HepG2 (cell line): ENCODE data around the gene ARL16. TPM values are rescaled to one million over a fixed set of nuclear protein-coding genes. Genes with fewer than 3 reads are reported as not detected.
A peak's percentile ranks its signal among the peaks of the same experiment; 100 is the strongest.

Experiments
- CCAR2 ChIP-seq: fragments of 200-400 bp; formaldehyde crosslinking; optimal IDR thresholded peaks from 2 replicates; pipeline ENCODE3; 2018; ENCODE audit warnings: low read depth, mild to moderate bottlenecking, low read length, moderate library complexity
- ERF ChIP-seq: IDR thresholded peaks from 2 replicates; pipeline ENCODE4 v1.6.1; 2018; ENCODE audit warnings: missing biosample characterization, missing genetic modification reagents
- RFXANK ChIP-seq: IDR thresholded peaks from 2 replicates; pipeline ENCODE4 v1.6.1; 2016
- RORA ChIP-seq: sonication (generic); formaldehyde crosslinking; IDR thresholded peaks from 2 replicates; pipeline ENCODE4 v1.5.0; 2020; ENCODE audit warnings: mild to moderate bottlenecking, missing genetic modification reagents, moderate library complexity
- ZNF564 ChIP-seq: sonication (generic); formaldehyde crosslinking; IDR thresholded peaks from 2 replicates; pipeline ENCODE4 v1.8.1; 2023; ENCODE audit warnings: mild to moderate bottlenecking, missing genetic modification reagents
- ZNF747 ChIP-seq: sonication (generic); formaldehyde crosslinking; IDR thresholded peaks from 2 replicates; pipeline ENCODE4 v1.8.1; 2023; ENCODE audit warnings: missing genetic modification reagents, mild to moderate bottlenecking, borderline replicate concordance
- polyA plus RNA-seq, 8 experiments: library from polyadenylated mRNA; depleted of rRNA in 3 of 8; stranded (reverse) in 7 of 8; unstranded in 1 of 8; fragments of >200 nt; fragmentation: Illumina TruSeq in 4 of 8; extraction: Trizol in 4 of 8; gene quantifications; 2 replicates each; pipeline versions ENCODE4 v1.2.1 to v1.2.3, GENCODE V29; 2011 to 2016; ENCODE audit warnings: low read depth in 4 of 8, missing spikeins in 1 of 8, mixed read lengths in 1 of 8; ENCODE audit not compliant: insufficient read depth in 1 of 8
- total RNA-seq, 5 experiments: library from RNA; depleted of rRNA; stranded (reverse); fragments of >200 nt; fragmentation: Illumina TruSeq; extraction: Trizol; gene quantifications; 2 replicates each; pipeline ENCODE4 v1.2.3, GENCODE V29; 2016; ENCODE audit warnings: low read depth in 1 of 5
- TF ChIP-seq, protein P1 (sequence below): sonication (generic); formaldehyde crosslinking; IDR thresholded peaks from 2 replicates; pipeline ENCODE4 v1.4.0; 2020; ENCODE audit warnings: missing genetic modification reagents
- TF ChIP-seq, protein P2 (sequence below): IDR thresholded peaks from 2 replicates; pipeline ENCODE4 v1.6.1; 2016; ENCODE audit warnings: missing compliant biosample characterization, missing genetic modification reagents, borderline replicate concordance
- TF ChIP-seq, protein P3 (sequence below): sonication (generic); formaldehyde crosslinking; IDR thresholded peaks from 2 replicates; pipeline ENCODE4 v1.4.0; 2020; ENCODE audit warnings: mild to moderate bottlenecking, missing genetic modification reagents, borderline replicate concordance
- TF ChIP-seq, protein P4 (sequence below), 2 experiments: fragments of 450-650 bp in 1 of 2; sonication (generic) in 1 of 2; formaldehyde crosslinking in 1 of 2; IDR thresholded peaks; 2 replicates each; pipeline versions ENCODE4 v1.6.1 to v1.8.0; 2016 to 2022; ENCODE audit warnings: antibody characterized with exemption in 1 of 2, mild to moderate bottlenecking in 1 of 2, missing genetic modification reagents in 1 of 2

The ARL16 gene
- total and polyA plus RNA-seq, 2 of the 13 experiments (the other 11 are each of a cell fraction or from before 2014, with no cell fraction given) = 20.8 to 30.8 TPM

DNA sequence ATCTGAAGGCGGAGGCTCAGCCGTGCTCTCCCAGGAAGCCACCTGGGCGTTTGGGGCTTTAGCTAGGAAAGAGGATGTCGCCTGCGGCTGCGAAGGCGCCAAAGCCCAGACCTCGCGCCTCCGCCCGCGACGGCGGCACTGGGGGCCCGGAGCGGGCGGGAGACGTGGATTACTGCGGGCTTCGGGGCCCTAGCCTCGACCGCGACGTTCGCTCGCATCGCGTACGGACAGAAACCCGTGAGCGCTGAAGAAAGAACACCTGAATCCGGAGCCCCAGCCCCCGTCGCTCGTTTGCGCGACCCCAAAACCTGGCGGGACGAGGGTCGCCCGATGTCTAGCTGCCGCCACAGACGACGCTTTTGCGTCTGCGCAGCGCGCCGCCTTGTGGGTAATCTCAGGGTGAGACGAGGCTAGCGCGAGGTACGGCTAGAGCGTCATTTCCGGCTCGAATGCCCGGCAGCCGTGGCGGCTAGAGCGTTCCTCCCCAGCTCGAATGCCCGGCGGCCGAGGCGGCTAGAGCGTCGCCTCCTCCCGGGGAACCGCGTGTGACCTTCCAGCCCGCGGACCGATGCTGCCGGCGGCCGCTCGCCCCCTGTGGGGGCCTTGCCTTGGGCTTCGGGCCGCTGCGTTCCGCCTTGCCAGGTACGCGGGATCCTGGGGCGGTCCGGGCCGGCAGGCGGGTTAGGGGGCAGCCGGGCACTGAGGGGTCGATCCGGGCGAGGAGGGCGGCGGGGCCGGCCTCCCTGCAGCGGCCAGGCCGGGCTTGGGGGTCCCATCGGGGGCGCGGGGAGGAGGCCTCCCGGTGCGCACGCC, 19.5 kb upstream of the ARL16 start, which contains the start of gene MRPL12 (continued):
- peak; percentile 88 for TF ChIP-seq ERF (CRISPR knock-in tag)
- TF ChIP-seq CCAR2 = no peak
- TF ChIP-seq, protein P1, sequence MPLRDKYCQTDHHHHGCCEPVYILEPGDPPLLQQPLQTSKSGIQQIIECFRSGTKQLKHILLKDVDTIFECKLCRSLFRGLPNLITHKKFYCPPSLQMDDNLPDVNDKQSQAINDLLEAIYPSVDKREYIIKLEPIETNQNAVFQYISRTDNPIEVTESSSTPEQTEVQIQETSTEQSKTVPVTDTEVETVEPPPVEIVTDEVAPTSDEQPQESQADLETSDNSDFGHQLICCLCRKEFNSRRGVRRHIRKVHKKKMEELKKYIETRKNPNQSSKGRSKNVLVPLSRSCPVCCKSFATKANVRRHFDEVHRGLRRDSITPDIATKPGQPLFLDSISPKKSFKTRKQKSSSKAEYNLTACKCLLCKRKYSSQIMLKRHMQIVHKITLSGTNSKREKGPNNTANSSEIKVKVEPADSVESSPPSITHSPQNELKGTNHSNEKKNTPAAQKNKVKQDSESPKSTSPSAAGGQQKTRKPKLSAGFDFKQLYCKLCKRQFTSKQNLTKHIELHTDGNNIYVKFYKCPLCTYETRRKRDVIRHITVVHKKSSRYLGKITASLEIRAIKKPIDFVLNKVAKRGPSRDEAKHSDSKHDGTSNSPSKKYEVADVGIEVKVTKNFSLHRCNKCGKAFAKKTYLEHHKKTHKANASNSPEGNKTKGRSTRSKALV (CRISPR knock-in tag) = no peak; the same call in 1 of the 2 replicates
- TF ChIP-seq, protein P2, sequence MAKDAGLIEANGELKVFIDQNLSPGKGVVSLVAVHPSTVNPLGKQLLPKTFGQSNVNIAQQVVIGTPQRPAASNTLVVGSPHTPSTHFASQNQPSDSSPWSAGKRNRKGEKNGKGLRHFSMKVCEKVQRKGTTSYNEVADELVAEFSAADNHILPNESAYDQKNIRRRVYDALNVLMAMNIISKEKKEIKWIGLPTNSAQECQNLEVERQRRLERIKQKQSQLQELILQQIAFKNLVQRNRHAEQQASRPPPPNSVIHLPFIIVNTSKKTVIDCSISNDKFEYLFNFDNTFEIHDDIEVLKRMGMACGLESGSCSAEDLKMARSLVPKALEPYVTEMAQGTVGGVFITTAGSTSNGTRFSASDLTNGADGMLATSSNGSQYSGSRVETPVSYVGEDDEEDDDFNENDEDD (CRISPR knock-in tag) = peak; percentile 90
- peak; percentile 97 for TF ChIP-seq ZNF747 (CRISPR knock-in tag)
- TF ChIP-seq, protein P3, sequence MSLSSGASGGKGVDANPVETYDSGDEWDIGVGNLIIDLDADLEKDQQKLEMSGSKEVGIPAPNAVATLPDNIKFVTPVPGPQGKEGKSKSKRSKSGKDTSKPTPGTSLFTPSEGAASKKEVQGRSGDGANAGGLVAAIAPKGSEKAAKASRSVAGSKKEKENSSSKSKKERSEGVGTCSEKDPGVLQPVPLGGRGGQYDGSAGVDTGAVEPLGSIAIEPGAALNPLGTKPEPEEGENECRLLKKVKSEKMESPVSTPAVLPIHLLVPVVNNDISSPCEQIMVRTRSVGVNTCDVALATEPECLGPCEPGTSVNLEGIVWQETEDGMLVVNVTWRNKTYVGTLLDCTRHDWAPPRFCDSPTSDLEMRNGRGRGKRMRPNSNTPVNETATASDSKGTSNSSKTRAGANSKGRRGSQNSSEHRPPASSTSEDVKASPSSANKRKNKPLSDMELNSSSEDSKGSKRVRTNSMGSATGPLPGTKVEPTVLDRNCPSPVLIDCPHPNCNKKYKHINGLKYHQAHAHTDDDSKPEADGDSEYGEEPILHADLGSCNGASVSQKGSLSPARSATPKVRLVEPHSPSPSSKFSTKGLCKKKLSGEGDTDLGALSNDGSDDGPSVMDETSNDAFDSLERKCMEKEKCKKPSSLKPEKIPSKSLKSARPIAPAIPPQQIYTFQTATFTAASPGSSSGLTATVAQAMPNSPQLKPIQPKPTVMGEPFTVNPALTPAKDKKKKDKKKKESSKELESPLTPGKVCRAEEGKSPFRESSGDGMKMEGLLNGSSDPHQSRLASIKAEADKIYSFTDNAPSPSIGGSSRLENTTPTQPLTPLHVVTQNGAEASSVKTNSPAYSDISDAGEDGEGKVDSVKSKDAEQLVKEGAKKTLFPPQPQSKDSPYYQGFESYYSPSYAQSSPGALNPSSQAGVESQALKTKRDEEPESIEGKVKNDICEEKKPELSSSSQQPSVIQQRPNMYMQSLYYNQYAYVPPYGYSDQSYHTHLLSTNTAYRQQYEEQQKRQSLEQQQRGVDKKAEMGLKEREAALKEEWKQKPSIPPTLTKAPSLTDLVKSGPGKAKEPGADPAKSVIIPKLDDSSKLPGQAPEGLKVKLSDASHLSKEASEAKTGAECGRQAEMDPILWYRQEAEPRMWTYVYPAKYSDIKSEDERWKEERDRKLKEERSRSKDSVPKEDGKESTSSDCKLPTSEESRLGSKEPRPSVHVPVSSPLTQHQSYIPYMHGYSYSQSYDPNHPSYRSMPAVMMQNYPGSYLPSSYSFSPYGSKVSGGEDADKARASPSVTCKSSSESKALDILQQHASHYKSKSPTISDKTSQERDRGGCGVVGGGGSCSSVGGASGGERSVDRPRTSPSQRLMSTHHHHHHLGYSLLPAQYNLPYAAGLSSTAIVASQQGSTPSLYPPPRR (CRISPR knock-in tag) = peak; percentile 77
- TF ChIP-seq, protein P4, sequence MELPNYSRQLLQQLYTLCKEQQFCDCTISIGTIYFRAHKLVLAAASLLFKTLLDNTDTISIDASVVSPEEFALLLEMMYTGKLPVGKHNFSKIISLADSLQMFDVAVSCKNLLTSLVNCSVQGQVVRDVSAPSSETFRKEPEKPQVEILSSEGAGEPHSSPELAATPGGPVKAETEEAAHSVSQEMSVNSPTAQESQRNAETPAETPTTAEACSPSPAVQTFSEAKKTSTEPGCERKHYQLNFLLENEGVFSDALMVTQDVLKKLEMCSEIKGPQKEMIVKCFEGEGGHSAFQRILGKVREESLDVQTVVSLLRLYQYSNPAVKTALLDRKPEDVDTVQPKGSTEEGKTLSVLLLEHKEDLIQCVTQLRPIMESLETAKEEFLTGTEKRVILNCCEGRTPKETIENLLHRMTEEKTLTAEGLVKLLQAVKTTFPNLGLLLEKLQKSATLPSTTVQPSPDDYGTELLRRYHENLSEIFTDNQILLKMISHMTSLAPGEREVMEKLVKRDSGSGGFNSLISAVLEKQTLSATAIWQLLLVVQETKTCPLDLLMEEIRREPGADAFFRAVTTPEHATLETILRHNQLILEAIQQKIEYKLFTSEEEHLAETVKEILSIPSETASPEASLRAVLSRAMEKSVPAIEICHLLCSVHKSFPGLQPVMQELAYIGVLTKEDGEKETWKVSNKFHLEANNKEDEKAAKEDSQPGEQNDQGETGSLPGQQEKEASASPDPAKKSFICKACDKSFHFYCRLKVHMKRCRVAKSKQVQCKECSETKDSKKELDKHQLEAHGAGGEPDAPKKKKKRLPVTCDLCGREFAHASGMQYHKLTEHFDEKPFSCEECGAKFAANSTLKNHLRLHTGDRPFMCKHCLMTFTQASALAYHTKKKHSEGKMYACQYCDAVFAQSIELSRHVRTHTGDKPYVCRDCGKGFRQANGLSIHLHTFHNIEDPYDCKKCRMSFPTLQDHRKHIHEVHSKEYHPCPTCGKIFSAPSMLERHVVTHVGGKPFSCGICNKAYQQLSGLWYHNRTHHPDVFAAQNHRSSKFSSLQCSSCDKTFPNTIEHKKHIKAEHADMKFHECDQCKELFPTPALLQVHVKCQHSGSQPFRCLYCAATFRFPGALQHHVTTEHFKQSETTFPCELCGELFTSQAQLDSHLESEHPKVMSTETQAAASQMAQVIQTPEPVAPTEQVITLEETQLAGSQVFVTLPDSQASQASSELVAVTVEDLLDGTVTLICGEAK (IDR thresholded peaks at IDR 0.05) = no peak
- TF ChIP-seq, protein P4 (CRISPR knock-in tag; IDR thresholded peaks at IDR 0.05) = peak; percentile 72; the same call in 1 of the 2 replicates
- no peak; the same call in 1 of the 2 replicates for TF ChIP-seq RFXANK (CRISPR knock-in tag)
- peak; percentile 76 for TF ChIP-seq ZNF564 (CRISPR knock-in tag)
- no peak for TF ChIP-seq RORA
